NCI-H187 treated with DMSO at 0.1 percent for 48 hours (cell line): Measurements from ENCODE around the gene MYO9A.
"Not testable (repeated sequence)": the region's sequence is repeated elsewhere in the genome, so short reads cannot be mapped to it uniquely, and the experiment has no call there.

Experiments used
- DNase-seq: peaks from one replicate; lab custom pipeline; 2025; lab: John Stamatoyannopoulos, UW

MYO9A gene

DNA sequence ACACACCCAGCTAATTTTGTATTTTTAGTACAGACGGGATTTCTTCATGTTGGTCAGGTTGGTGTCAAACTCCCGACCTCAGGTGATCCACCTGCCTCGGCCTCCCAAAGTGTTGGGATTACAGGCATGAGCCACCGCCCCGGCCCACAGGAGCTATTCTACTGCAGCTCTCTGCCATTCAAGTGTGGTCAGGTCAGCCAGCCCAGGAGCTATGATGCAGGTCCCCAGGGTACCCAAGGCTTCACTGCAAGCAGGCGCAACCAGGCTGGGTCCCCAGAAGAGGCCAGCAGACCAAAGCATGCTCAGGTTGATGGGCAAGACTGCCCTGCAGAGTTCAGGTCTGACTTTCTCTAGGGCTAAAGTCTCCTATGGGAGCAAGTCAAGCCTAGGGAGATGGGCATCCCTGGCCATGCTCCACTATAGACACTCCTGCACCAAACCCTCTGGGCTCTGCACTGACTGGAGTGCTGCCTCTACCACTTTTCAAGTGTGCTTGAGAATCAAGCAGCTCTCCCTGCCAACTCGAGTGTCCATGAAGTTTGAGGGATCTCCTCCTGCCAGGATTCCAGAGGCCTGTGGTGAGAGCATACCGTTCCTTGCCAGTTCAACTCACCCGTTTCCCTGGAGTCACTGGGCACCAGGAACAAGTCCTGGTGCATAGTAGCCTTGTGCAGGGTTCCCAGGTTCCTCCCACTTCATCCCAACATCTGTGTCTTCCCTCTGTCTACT is 30.9 kb downstream of the MYO9A start:
- DNase-seq: no peak

DNA sequence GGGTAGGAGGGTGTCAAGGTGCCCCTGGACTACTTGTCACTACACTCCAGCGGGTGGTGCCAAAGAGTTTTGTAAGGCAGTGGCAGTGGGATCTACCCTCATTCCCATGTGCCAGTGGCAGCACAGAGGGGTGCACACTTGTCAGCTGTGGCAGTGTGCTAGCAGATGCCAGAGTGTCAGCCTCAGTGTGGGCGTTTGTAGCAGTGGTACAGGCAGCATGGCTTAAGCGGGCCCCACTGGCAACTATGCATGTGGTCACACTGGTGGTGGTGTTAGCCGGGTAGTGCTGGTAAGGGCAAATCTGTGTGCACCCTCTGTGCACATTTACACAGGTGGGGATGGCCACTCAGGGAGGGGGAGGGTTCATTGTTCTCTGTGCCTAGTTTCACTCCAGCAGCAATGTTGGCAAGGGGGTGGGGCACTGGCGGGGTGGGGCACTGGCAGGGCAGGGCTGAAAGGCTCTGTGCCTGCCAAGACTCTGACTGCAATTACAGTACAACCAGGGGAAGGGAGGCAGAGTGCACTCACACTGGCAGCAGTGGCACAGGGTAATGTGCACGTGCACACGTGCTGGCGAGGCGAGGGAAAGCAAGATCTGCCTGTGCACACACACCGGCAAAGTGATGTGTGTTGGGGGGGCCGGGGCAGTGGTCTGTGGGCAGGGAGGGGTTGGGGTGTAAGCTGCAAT is 31.8 kb downstream of the MYO9A start:
- no peak for DNase-seq

DNA sequence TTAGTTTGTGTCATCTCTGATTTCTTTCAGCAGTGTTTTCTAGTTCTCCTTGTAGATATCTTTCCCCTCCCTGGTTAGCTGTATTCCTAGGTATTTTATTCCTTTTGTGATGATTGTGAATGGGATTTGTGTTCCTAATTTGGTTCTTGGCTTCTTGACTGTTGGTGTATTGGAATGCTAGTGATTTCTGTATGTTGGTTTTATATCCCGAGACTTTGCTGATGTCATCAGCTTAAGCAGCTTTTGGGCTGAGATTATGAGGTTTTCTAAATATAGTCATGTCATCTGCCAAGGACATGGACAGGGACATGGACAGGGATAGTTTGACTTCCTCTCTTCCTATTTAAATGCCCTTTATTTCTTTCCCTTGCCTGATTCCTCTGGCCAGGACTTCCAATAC is 35.8 kb downstream of the MYO9A start:
- DNase-seq: no peak

DNA sequence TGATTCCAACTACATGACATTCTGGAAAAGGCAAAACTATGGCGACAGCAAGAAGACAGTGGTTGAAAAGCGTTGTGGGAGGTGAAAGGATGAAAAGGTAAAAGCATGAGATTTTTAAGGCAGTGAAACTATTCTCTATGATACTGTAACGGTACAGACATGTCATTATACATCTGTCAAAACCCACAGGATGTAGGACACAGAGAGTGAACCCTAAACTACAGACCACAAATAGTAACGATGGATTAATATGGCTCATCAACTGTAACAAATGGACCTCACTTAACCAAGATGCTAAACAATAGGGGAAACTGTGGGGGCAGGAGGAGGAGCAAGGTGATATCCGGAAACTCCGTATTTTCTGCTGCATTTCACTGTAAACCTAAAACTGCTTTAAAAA is 39.1 kb downstream of the MYO9A start:
- DNase-seq: no peak

DNA sequence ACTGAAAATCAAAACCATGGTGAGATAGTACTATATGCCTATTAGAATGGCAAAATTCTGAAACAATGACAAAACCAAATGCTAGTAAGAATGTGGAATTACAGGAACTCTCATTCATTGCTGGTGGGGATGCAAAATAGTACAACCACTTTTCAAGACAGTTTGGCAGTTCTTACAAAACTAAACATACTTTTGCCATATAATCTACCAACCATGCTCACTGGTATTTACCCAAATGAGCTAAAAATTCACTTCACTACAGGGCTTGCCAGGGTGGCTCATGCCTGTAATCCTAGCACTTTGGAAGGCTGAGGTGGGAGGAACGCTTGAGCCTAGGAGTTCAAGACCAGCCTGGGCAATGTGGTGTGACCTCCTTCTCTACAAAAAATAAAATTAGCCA is 40.0 kb downstream of the MYO9A start:
- DNase-seq: no peak

DNA sequence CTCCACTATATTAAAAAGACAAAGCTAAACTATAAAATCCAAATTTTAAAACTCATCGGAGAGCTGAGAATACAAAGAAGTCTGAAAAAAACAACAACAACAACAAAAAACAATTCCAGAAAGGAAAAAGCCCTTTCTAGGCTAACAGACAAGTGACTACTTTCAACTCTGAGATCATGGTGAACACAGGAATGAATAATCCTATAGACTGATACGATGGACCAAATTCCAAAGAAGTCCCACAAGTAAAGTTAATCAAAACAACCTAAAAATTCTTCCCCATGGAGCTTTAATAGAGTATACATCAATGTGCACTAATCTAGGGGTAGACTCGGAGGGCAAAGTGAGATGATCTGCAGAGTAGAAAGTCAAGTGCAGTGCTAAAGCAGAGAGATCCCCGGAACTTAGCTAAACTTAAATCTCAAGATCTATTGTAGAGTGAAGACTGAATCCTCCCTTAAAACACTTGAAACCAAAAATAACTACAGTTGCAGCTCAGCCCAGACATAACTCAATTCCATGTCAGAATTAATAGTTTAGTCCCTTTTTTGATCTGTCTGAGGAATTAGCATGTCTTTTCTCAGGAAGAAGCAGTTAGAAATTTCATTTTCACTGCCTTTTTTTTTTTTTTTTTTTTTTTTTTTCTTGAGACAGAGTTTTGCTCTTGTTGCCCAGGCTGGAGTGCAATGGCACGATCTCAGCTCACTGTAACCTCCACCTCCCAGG is 43.5 kb downstream of the MYO9A start:
- DNase-seq: no peak

DNA sequence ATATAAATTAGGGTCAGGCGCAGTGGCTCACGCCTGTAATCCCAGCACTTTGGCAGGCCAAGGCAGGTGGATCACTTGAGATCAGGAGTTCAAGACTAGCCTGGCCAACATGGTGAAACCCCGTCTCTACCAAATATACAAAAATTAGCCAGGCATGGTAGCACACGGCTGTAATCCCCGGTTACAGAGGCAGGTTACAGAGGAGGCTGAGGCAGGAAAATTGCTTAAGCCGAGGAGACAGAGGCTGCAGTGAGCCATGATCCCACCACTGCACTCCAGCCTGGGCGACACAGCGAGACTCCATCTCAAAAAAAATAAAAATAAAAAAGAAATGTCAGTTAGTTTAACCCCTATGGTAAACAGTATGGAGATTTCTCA is 46.5 kb downstream of the MYO9A start:
- not testable (repeated sequence) for DNase-seq

DNA sequence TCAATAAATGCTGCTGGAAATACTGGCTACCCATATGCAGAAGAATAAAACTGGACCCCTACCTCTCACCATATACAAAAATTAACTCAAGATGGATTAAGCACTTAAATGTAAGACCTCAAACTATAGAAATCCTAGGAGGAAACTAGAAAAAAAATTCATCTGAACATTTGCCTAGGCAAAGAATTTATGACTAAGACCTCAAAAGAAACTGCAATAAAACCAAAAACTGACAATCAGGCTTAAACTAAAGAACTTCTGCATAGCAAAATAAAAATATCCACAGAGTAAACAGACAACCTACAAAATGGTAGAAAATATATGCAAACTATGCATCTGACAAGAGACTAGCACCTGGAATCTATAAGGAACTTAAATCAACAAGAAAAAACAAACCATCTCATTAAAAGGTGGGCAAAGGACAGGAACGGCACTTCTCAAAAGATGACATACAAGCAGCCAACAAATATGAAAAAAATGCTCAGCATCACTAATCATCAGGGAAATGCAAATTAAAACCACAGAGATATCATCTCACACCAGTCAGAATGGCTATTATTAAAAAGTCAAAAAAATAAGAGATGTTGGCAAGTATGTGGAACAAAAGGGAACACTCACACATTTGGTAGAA is 47.0 kb downstream of the MYO9A start:
- DNase-seq: no peak

DNA sequence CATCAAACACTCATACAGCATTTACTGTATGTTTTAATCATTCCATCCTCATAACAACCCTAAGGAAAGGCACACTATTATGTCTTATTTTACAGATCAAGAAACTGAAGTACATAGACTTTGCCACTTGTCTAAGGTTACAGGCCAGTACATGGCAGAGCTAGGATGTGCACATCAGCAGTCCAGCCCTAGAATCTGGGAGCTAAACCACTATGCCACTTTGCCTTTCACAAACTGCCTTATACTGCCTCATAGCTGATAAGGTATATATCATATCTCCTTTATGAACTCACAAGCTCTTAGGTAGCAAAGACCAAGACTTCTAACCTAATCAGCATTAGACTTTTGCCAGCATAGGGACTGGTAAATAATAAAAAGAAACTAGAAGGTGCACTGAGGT is 49.1 kb downstream of the MYO9A start:
- DNase-seq: no peak

DNA sequence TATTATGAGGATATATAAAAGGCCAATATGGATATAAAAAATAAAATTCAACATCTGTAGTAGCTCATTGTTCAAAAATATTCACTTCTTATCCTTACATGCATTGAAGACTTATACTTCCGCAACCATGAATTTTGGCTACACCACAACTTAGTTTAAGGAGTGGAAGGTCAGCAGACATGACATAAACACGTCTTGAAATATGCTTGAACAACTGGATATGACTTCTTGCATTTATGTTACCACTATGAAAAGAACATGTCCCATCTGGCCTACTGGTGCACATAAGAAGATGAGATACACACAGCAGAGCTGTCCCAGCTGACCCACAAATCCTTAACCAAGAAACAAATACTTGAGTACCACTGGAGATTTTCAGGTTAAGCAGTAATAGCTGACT is 52.1 kb downstream of the MYO9A start:
- no peak for DNase-seq

DNA sequence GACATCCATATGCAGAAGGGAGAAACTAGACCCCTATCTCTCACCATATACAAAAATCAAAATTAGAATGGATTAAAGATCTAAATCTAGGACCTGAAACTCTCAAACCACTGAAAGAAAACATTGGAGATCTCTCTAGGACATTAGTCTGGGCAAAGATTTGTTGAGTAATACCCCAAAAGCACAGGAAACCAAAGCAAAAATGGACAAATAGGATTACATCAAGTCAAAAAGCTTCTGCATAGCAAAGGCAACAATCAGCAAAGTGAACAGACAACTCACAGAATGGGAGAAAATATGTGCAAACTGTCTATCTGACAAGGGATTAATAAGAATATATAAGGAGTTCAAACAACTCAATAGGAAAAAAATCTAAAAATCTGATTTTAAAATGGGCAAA is 54.8 kb downstream of the MYO9A start:
- no peak for DNase-seq

DNA sequence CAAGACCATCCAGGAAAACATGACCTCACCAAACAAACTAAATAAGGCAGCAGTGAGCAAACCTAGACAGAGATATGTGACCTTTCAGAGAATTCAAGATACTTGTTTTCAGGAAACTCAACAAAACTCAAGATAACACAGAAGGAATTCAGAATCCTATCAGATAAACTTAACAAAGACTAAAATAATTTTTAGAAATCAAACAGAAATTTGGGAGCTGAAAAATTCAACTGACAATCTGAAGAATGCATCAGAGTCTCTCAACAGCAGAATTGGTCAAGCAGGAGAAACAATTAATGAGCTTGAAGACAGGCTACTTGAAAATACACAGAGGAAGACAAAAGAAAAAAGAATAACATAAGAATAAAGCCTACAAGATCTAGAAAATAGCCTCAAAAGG is 55.6 kb downstream of the MYO9A start:
- no peak for DNase-seq

DNA sequence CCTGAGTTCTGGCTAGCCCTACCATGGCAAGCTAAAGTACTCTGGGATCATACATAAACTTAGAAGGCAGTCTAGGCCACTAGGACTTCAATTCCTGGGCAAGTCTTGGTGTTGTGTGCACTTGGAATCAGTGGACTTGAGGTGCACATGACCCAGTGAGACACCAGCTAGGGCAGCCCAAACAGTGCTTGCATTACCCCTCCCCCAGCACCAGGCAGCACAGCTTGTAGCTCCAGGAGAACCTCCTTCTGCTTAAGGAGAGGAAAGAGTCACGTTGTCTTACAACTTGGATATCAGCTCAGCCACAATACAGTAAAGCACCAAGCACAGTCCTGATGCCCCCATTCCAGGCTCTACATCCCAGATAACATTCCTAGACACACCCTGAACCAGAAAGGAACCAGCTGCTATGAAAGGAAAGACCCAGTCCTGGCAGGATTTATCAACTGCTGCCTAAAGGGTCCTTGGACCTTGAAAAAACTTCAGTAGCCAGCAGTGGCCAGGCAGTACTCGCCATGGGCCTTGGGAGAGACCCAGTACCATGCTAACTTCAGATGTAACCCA is 57.2 kb downstream of the MYO9A start:
- no peak for DNase-seq

DNA sequence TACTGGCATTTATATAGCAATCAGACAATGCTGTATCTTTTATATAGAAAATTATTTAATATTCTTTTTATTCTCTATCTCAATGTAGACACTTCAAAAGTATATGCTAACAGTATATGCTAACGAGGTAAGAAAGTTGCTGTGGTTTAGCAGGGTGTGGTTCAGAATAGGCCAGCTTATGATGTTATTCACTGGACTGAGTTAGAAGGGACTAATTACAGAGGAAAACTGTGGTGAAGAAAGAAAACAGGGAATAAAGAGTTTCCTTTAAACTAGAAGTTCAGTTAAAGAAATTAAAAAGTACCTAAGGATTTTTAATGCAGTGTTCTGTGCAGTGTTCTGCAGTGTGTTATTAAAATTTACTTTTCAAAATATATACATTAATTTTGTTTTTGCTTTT is 59.4 kb downstream of the MYO9A start:
- no peak for DNase-seq

DNA sequence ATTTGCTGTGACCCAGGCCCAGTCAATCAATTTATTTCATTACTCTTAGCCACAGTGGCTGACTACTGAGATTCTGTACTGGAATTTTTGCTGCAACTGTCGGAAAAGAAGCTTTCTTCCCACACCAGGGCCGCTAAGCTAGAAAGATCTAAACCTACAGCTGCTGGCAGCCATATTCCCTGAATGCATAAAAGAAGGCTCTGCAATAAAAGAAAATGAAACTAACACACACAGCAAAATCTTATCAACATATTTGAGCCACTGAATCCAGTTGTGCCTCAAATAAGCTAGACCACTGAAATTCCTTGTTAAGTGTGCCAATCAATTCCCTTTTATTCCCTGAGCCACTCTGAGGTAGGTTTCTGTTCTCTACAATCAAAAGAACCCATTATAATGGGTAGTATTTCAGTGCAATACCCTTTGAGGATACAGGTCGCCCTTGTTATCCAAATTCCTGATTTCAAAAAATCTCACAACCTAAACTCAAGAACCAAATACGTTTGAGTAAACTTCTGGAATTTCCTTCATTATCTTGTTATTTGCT is 60.3 kb downstream of the MYO9A start:
- DNase-seq: no peak

DNA sequence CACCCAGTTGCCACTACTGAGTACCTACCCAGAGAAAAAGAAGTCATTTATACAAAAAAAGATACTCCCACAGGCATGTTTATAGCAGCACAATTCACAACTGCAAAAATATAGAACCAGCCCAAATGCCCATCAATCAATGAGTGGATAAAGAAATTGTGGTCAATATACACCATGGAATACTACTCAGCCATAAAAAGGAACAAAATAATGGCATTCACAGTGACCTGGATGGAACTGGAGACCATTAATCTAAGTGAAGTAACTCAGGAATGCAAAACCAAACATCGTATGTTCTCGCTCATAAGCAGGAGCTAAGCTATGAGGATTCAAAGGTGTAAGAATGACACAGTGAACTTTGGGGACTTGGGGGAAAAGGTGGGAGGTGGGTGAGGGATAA is 61.7 kb downstream of the MYO9A start:
- DNase-seq: not testable (repeated sequence)

DNA sequence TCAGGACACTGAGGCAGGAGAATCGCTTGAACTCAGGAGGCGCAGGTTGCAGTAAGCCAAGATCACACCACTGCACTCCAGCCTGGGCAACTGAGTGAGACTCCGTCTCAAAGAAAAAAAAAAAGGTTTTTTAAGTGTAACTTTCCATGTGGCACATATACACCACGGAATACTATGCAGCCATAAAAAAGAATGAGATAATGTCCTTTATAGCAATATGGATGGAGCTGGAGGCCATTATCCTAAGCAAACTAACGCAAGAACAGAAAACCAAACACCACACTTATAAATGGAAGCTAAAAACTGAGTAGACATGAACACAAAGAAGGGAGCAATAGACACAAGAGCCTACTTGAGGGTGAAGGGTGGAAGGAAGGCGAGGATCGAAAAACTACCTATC is 64.7 kb downstream of the MYO9A start:
- not testable (repeated sequence) for DNase-seq

DNA sequence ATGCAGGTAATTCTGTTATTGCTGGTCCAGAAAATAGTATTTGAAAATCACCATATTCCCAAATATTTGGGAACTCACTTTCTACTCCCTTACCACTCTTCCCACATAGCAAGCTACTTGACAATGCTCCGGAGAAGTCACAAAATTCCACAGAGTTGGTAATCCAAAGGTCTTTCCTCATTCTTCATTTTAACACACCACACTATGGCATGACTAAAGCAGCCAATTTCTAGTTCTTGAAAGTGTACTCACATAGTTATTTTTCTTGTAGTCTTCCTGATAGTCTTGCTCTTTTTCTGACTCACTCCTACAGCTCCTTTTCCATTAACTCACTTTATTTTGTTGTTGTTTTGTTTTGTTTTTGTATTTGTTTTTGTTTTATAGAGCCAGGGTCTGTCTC is 67.2 kb downstream of the MYO9A start:
- DNase-seq: no peak

DNA sequence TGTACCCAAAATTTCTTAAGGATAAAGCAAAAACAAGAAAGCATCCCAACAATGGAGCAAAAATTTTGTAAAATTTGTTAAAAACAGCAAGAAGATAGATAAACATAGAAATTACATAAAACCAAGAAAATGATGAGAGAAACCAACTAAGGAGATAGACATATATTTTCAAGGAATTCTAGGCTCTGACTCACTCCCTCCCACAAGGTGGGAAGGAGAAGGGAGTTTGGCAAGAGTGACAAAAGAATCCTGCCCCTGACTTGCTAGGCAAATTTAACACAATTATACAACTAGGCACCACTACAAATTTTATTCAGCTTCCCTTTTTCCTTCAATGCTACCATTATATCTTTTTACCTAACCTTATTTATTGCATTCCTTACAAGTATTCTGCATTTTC is 70.9 kb downstream of the MYO9A start:
- no peak for DNase-seq

DNA sequence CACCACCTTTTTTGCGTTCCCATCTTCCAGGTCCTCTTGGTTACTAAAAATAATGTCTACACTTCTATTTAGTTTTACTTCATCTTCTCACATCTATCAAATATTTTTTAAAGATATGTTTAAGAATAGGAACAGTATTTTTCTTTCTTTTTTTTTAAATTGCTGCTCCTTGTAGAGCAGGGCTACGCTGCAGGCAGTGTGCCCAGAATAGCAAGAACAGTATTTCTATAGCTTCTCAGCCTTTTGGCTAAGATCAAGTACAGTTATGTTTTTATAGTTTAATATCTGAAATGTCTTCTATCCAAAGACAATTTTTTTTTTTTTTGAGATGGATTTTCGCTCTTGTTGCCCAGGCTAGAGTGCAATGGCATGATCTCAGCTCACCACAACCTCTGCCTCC is 73.0 kb downstream of the MYO9A start:
- no peak for DNase-seq

DNA sequence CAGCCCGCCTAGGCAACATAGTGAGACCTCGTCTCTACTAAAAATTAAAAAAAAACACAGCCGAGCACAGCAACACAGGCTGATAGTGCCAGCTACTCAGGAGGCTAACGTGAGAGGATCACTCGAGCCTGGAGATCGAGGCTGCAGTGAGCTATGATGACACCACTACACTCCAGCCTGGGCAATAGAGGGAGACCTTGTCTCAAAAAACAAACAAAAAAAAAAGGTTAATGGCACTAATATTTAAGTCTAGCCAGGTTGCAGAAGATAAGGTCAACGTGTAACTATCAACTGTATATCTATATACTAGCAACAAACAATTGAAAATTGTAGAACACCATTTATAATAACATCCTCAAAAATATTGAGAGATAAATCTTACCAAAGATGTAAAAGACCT is 75.1 kb downstream of the MYO9A start:
- DNase-seq: no peak

DNA sequence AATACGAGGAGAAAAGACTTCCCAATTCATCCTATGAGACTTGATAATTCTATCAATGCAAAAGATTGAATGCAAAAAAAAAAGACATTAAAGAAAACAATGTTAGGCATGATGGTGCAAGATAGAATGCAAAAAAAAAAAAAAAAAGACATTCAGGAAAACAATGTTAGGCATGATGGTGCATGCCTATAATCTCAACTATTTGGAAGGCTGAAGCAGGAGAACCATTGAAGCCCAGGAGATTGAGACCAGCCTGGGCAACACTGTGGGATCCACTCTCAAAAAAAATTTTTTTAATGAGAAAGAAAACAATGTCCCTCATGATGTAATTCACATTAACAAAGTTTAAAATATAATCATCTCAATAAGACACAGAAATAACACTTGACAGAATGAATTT is 75.9 kb downstream of the MYO9A start:
- no peak for DNase-seq
